GM12873 (cell line): ENCODE data around the gene TLX3.

ENCODE experiments used
- TF ChIP-seq, protein P1 (sequence below): IDR thresholded peaks from 2 replicates; pipeline ENCODE4 v1.5.1; 2012; ENCODE audit warnings: low read depth, mild to moderate bottlenecking, moderate library complexity, low read length, control low read depth; ENCODE audit not compliant: insufficient read depth; ENCODE audit errors: missing control alignments

TLX3 gene

DNA sequence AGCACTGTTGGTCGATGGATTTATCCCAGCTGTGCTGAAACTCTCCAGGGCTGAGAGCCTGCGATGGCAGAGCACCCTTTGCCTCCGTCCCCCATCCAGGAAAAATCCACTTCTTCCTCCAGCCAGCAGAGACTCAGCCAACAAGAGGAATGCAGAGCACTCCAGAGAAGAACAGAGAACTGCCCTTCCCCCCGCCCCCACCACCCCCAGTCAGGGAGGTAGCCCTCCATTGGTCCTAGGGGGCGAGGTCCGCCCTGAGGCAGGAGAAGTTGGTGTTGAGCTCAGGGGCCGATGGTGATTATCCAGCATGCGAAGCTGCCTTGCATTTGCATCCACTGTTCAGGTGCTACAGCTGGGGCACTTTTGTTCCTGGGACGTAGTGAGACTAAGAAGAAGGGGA, 9.0 kb downstream of the TLX3 start:
- TF ChIP-seq, protein P1, sequence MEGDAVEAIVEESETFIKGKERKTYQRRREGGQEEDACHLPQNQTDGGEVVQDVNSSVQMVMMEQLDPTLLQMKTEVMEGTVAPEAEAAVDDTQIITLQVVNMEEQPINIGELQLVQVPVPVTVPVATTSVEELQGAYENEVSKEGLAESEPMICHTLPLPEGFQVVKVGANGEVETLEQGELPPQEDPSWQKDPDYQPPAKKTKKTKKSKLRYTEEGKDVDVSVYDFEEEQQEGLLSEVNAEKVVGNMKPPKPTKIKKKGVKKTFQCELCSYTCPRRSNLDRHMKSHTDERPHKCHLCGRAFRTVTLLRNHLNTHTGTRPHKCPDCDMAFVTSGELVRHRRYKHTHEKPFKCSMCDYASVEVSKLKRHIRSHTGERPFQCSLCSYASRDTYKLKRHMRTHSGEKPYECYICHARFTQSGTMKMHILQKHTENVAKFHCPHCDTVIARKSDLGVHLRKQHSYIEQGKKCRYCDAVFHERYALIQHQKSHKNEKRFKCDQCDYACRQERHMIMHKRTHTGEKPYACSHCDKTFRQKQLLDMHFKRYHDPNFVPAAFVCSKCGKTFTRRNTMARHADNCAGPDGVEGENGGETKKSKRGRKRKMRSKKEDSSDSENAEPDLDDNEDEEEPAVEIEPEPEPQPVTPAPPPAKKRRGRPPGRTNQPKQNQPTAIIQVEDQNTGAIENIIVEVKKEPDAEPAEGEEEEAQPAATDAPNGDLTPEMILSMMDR = no peak

DNA sequence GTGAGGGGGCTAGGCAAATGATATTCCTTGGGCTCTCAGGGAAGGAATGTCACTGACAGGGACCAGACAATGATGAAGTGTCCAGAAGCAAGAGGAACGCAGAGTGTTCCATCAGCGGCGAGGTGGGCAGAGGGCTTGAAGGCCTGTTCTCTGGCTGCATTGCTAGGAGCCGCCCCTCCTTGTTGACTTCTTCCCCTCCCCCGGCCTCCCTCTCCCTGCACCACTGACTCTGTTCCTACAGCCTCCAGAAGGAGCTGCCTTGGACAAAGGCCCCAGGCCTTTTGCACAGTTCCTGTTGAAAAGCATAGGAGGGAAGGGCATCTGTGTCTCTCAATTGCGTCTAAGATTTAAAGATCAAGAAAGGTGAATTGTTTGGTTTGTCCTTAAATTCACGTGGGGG, 12.4 kb downstream of the TLX3 start:
- TF ChIP-seq, protein P1 = no peak

DNA sequence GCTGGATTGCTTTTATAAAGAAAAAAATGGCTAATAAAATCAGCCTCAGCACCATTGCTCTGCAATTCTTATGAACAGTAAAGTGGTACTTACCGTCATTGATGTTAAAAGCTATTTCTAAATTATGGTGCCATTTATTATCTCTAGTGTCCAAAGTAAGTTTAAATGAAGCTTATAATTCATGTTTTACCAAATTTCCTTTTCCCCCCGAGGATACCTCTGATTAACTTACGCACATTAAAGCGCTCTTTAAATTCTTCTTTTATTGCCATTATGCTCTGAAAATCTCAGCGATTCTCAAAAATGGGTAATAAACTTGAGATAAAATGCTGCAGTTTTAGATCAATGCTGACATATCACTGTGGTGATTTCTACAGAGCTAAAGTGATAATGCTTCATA, 13.5 kb downstream of the TLX3 start:
- TF ChIP-seq, protein P1 = no peak

DNA sequence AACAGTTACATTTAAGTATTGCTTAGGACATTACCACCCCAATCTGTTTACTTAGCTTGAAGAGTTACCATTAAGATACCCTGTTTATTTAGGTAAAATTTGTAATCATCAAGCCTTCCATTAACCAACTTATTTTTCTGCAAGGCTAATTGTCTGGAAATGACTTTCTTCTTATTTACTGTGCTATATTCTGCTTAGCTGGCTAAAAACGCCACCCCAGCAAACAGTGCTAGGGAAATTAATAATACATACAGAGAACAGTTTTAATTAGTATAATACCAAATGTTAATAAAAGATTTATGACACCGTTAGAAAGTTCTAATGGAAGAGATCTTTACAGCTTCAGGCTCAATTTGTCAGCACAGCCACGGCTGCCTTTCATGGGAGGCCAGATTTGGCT, 14.0 kb downstream of the TLX3 start:
- TF ChIP-seq, protein P1 = no peak

DNA sequence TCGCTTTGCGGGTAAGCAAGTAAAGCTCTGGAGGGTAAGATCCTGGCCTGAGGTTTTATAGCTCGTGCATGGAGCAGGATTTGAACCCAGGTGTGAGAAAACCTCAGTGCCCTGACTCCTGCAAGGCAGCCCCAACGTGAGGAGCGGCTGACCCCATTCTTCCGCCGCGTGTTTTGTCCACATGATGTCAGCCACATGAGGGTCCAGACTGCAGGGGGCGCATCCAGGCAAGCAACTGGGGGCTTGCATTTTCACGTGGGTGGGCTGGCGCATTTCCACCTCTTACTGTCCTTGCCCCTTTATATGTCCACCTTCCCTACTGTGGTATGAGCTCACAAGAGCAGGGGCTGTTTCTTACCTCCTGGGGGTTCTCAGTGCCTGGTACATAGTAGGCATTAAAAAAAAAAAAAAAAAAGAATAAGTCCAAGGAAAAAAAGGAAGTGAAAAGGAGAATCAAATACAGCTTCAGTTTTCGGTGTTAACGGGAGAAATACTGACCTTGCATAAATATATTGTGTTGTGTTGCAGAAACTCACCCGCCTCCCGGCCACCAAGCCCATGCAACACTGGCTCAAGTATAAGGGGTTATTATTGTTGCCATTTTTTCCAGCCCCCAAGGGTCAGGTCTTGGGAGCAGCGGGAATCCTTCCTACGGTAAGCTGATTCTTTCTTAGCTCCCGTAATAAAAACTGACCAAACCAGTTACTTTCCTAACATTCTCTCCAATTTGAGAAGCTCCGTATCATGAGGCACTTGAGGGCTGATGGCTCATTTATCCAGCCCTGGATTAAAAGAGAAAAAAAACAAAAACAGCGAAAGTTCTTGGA, 15.0 kb downstream of the TLX3 start:
- TF ChIP-seq, protein P1 = no peak

DNA sequence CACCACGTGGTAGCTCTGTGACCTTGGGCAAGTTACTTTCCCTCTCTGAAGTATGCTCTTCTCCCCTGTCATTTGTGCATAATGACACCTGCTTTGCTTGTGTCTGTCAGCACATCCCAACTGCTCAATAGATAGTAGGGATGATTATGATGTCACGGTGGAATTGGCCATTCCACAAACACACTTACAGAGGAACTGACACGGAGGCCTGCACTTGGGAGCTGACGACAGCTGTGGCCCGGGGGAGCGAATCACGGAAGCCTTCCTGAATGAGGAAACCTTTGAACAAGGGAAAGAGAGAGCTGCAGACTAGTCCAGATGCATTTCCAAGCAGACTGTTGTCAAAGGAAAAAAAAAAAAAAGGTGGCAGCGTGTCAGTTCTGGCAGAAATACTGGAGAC, 21.0 kb downstream of the TLX3 start:
- TF ChIP-seq, protein P1 = no peak

DNA sequence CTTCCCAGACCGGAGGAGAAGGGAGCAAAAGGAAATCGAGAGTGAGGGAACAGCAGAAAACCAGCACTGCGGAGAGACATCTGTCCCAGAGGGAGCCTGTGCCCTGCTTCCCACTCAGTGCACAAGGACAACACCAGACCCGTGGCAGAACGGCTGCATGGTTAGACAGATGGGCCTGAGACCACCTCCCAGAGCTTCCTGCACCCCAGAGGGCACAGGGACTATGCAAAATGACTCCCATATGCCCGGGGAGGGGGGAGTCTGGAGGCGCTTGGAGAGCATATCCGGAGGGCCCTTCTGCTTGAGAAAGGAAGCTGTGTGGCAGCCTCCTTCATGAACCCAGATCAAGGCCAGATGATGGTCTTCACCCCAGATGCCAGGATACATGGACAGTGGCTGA, 26.6 kb downstream of the TLX3 start:
- TF ChIP-seq, protein P1 = no peak
